ENCODE results near the gene AFMID.
"Not testable (repeated sequence)": the region's sequence is repeated elsewhere in the genome, so short reads cannot be mapped to it uniquely, and the experiment has no call there.

AFMID gene

GRCh38 chr17:78186692-78187595 lies at the start of gene AFMID, which contains the start of gene TK1:
TSS of gene AFMID (plus strand) at chr17:78187362. CDS start at chr17:78187371, 9 bp downstream.
TSS of gene TK1 (minus strand) at chr17:78187052. CDS start at chr17:78186994, 58 bp downstream.
- DNase-seq (ENCODE audit: extremely low spot score), result peak; percentile 99
- TF ChIP-seq CTCF (IDR thresholded peaks at IDR 0.05; ENCODE audit: control extremely low read depth, extremely low read depth, low read depth, missing control alignments), result peak; percentile 36
- ChIA-PET POLR2A (interaction anchor here (0.5 to 1.5 kb wide), 9 partner anchors 8 to 63 kb away, joined by 3 to 6 read pairs (median 4); no protein-coding TSS in a partner anchor), CTCF (interaction anchor here (0.6 to 5.9 kb wide), 7 partner anchors 9 to 102 kb away, joined by 3 to 50 read pairs (median 3); no protein-coding TSS in a partner anchor)

GRCh38 chr17:78137392-78138203 lies 49.6 kb upstream of the AFMID start:
- peak; percentile 67 for TF ChIP-seq CTCF (IDR thresholded peaks at IDR 0.05; ENCODE audit: control extremely low read depth, extremely low read depth, low read depth, missing control alignments)
- ChIA-PET POLR2A (interaction anchor here (1.0 kb wide), 1 partner anchor 38 kb away, joined by 4 read pairs; no protein-coding TSS in a partner anchor), CTCF (interaction anchor here (0.7 to 6.2 kb wide), 20 partner anchors 9 to 244 kb away, joined by 3 to 48 read pairs (median 4); partner anchors contain the start of genes C17orf99 and TMC6)
- no peak for DNase-seq (ENCODE audit: extremely low spot score)

GRCh38 chr17:78138204-78139060 lies 48.7 kb upstream of the AFMID start:
- ChIA-PET POLR2A (interaction anchor here (1.0 kb wide), 1 partner anchor 37 kb away, joined by 4 read pairs; no protein-coding TSS in a partner anchor), CTCF (interaction anchor here (0.7 to 6.2 kb wide), 15 partner anchors 8 to 243 kb away, joined by 3 to 48 read pairs (median 4); partner anchors contain the start of genes C17orf99 and TMC6)
- DNase-seq (ENCODE audit: extremely low spot score), result no peak
- no peak for TF ChIP-seq CTCF (IDR thresholded peaks at IDR 0.05; ENCODE audit: control extremely low read depth, extremely low read depth, low read depth, missing control alignments)

GRCh38 chr17:78139861-78140168 lies 47.3 kb upstream of the AFMID start:
- ChIA-PET CTCF (interaction anchor here (1.0 to 4.0 kb wide), 4 partner anchors 13 to 111 kb away, joined by 4 to 14 read pairs (median 6); no protein-coding TSS in a partner anchor), POLR2A (interaction anchor here (0.5 to 1.2 kb wide), 3 partner anchors 9 to 122 kb away, joined by 3 to 4 read pairs (median 4); partner anchors contain the start of gene TMC8)
- not testable (repeated sequence) for DNase-seq (ENCODE audit: extremely low spot score)

GRCh38 chr17:78140169-78141051 lies 46.8 kb upstream of the AFMID start:
- ChIA-PET CTCF (interaction anchor here (1.0 to 4.0 kb wide), 5 partner anchors 12 to 111 kb away, joined by 3 to 14 read pairs (median 4); no protein-coding TSS in a partner anchor), POLR2A (interaction anchor here (0.5 to 1.2 kb wide), 5 partner anchors 10 to 672 kb away, joined by 3 to 4 read pairs (median 4); partner anchors contain the start of gene TMC8)
- TF ChIP-seq CTCF (IDR thresholded peaks at IDR 0.05; ENCODE audit: control extremely low read depth, extremely low read depth, low read depth, missing control alignments), result no peak
- DNase-seq (ENCODE audit: extremely low spot score), result peak; percentile 97
